HEK293 (cell line): ENCODE data around the gene MCTP1.

Experiments used
- CTCF ChIA-PET: fragments of 350-600 bp; formaldehyde crosslinking; extraction: SDS; loops from one replicate; lab custom pipeline; 2021; ENCODE audit warnings: antibody characterized with exemption; lab: Yijun Ruan, JAX
- POLR2A ChIA-PET: fragments of 300-600 bp; formaldehyde crosslinking; extraction: SDS; loops from one replicate; lab custom pipeline; 2020; ENCODE audit warnings: antibody characterized with exemption, inconsistent platforms; lab: Yijun Ruan, JAX
- H3K27ac ChIP-seq: fragments of 200-500 bp; sonication (Bioruptor generic); 2 replicates; pipeline ENCODE4 v1.5.1; 2014; ENCODE audit warnings: low read depth, low read length, control low read depth, inconsistent platforms; ENCODE audit errors: extremely low read depth
- H3K36me3 ChIP-seq, 2 experiments: fragments of 200-500 bp in 1 of 2; sonication (Bioruptor generic) in 1 of 2; 1 replicate in 1 of 2; 2 replicates in 1 of 2; pipeline ENCODE4 v1.5.1; 2014 to 2017; ENCODE audit warnings: inconsistent platforms in 2 of 2, low read length in 2 of 2; ENCODE audit not compliant: control insufficient read depth in 2 of 2, insufficient read depth in 1 of 2
- H3K4me1 ChIP-seq: fragments of 200-500 bp; sonication (Bioruptor generic); 2 replicates; pipeline ENCODE4 v1.5.1; 2014; ENCODE audit warnings: mild to moderate bottlenecking, low read length, inconsistent platforms; ENCODE audit not compliant: control insufficient read depth, insufficient read depth
- H3K4me3 ChIP-seq: 2 replicates; pipeline ENCODE4 v1.5.1; 2011; ENCODE audit warnings: low read depth, mild to moderate bottlenecking, control low read depth, low read length, moderate library complexity
- H3K9me3 ChIP-seq: fragments of 200-500 bp; sonication (Bioruptor generic); 2 replicates; pipeline ENCODE4 v1.5.1; 2014; ENCODE audit warnings: low read depth, low read length, inconsistent platforms; ENCODE audit not compliant: control insufficient read depth, insufficient read depth
- BCL11A ChIP-seq: fragments of 450-650 bp; formaldehyde crosslinking; IDR thresholded peaks from 2 replicates; pipeline ENCODE4 v1.5.1; 2016; ENCODE audit warnings: low read depth, missing biosample characterization, missing genetic modification characterization
- FEZF1 ChIP-seq: fragments of 450-650 bp; formaldehyde crosslinking; IDR thresholded peaks from 2 replicates; pipeline ENCODE4 v1.5.1; 2016; ENCODE audit warnings: missing biosample characterization, missing genetic modification characterization
- REST ChIP-seq: fragments of 450-650 bp; formaldehyde crosslinking; IDR thresholded peaks from 2 replicates; pipeline ENCODE4 v1.5.1; 2016; ENCODE audit warnings: missing biosample characterization, missing genetic modification characterization
- SCRT1 ChIP-seq: fragments of 450-650 bp; formaldehyde crosslinking; IDR thresholded peaks from 2 replicates; pipeline ENCODE4 v1.5.1; 2016; ENCODE audit warnings: missing biosample characterization, missing genetic modification characterization, borderline replicate concordance
- SP7 ChIP-seq: fragments of 450-650 bp; formaldehyde crosslinking; IDR thresholded peaks from 2 replicates; pipeline ENCODE4 v1.5.1; 2016; ENCODE audit warnings: missing biosample characterization, missing genetic modification characterization
- ZBTB10 ChIP-seq: fragments of 450-650 bp; formaldehyde crosslinking; IDR thresholded peaks from 2 replicates; pipeline ENCODE4 v1.5.1; 2016; ENCODE audit warnings: missing biosample characterization, missing genetic modification characterization
- ZNF114 ChIP-seq: fragments of 450-650 bp; formaldehyde crosslinking; IDR thresholded peaks from 2 replicates; pipeline ENCODE4 v1.5.0; 2017; ENCODE audit warnings: missing biosample characterization, missing genetic modification characterization
- ZNF19 ChIP-seq: fragments of 450-650 bp; formaldehyde crosslinking; IDR thresholded peaks from 2 replicates; pipeline ENCODE4; 2016; ENCODE audit warnings: missing biosample characterization, missing genetic modification characterization, low read depth
- ZNF274 ChIP-seq, 2 experiments: fragments of 200-500 bp in 1 of 2; fragments of 450-650 bp in 1 of 2; sonication (Bioruptor generic) in 1 of 2; formaldehyde crosslinking in 1 of 2; IDR thresholded peaks; 2 replicates each; pipeline versions ENCODE4 v1.5.1 to v1.6.1; 2014 to 2016; ENCODE audit warnings: borderline replicate concordance in 1 of 2, inconsistent platforms in 1 of 2, low read length in 1 of 2, missing biosample characterization in 1 of 2, missing genetic modification characterization in 1 of 2
- ZNF324 ChIP-seq: fragments of 450-650 bp; formaldehyde crosslinking; IDR thresholded peaks from 2 replicates; pipeline ENCODE4 v1.5.1; 2016; ENCODE audit warnings: missing biosample characterization, missing genetic modification characterization
- ZNF449 ChIP-seq: fragments of 450-650 bp; formaldehyde crosslinking; IDR thresholded peaks from 2 replicates; pipeline ENCODE4 v1.5.1; 2017; ENCODE audit warnings: missing biosample characterization, mild to moderate bottlenecking, missing genetic modification characterization, moderate library complexity
- ZNF529 ChIP-seq: fragments of 450-650 bp; formaldehyde crosslinking; IDR thresholded peaks from 2 replicates; pipeline ENCODE4 v1.5.1; 2017; ENCODE audit warnings: missing genetic modification characterization, missing biosample characterization; ENCODE audit not compliant: insufficient replicate concordance
- ZNF544 ChIP-seq: fragments of 450-650 bp; formaldehyde crosslinking; IDR thresholded peaks from 2 replicates; pipeline ENCODE4 v1.5.0; 2017; ENCODE audit warnings: missing biosample characterization, missing genetic modification characterization
- ZNF548 ChIP-seq: fragments of 450-650 bp; formaldehyde crosslinking; IDR thresholded peaks from 2 replicates; pipeline ENCODE4 v1.5.1; 2016; ENCODE audit warnings: missing biosample characterization, missing genetic modification characterization
- ZNF664 ChIP-seq: fragments of 450-650 bp; formaldehyde crosslinking; IDR thresholded peaks from 2 replicates; pipeline ENCODE4 v1.5.1; 2016; ENCODE audit warnings: missing biosample characterization, missing genetic modification characterization
- ZNF707 ChIP-seq: fragments of 450-650 bp; formaldehyde crosslinking; IDR thresholded peaks from 2 replicates; pipeline ENCODE4 v1.5.1; 2016; ENCODE audit warnings: missing biosample characterization, missing genetic modification characterization

MCTP1 gene

GRCh38 chr5:95327211-95327610, 42.3 kb upstream of the MCTP1 start:
- H3K36me3 ChIP-seq, result no peaks in the 10 kb centered on the region
- H3K9me3 ChIP-seq, result no peaks in the 10 kb centered on the region
- no peaks in the 10 kb centered on the region for H3K4me1 ChIP-seq
- H3K4me3 ChIP-seq, result no peak overlapping the region
- TF ChIP-seq SP7 (tag by site-specific recombination), result no peak
- no peak for TF ChIP-seq ZNF114 (tag by site-specific recombination)
- no peak for TF ChIP-seq ZNF19 (tag by site-specific recombination)
- no peak for TF ChIP-seq ZNF707
- TF ChIP-seq SCRT1, result no peak
- TF ChIP-seq ZNF274 (IDR thresholded peaks at IDR 0.05; ENCODE audit: low read length), result no peak
- TF ChIP-seq ZNF274 (tag by site-specific recombination; IDR thresholded peaks at IDR 0.05; ENCODE audit: borderline replicate concordance), result no peak
- ChIA-PET CTCF (no interaction called here), POLR2A (no interaction called here)
- no peak overlapping the region for H3K27ac ChIP-seq

GRCh38 chr5:95317687-95318086, 32.8 kb upstream of the MCTP1 start:
- Histone ChIP-seq H3K4me1 (no peaks in the 10 kb centered on the region), H3K27ac (no peak overlapping the region), H3K4me3 (no peak overlapping the region), H3K9me3 (no peaks in the 10 kb centered on the region), H3K36me3 (no peaks in the 10 kb centered on the region)
- POLR2A ChIA-PET, result no interaction called here
- TF ChIP-seq FEZF1 (tag by site-specific recombination) (no peak), ZNF544 (tag by site-specific recombination) (no peak), BCL11A (tag by site-specific recombination) (no peak), ZNF324 (tag by site-specific recombination) (no peak), ZNF529 (tag by site-specific recombination) (no peak), ZNF274 (IDR thresholded peaks at IDR 0.05; ENCODE audit: low read length) (no peak), ZNF274 (tag by site-specific recombination; IDR thresholded peaks at IDR 0.05; ENCODE audit: borderline replicate concordance) (no peak), REST (tag by site-specific recombination) (no peak), ZNF449 (tag by site-specific recombination) (no peak), ZNF664 (tag by site-specific recombination) (no peak)
- CTCF ChIA-PET, result interaction anchor here (0.6 to 0.7 kb wide), 2 partner anchors 33 to 1097 kb away, joined by 3 read pairs; no protein-coding TSS in a partner anchor

GRCh38 chr5:95317085-95317484, 32.2 kb upstream of the MCTP1 start:
- CTCF ChIA-PET, result no interaction called here

More at GRCh38 chr5:95317085-95317484, 32.2 kb upstream of the MCTP1 start:
- POLR2A ChIA-PET, result no interaction called here
- no peak for TF ChIP-seq ZNF449 (tag by site-specific recombination)
- TF ChIP-seq ZBTB10 (tag by site-specific recombination), result no peak
- TF ChIP-seq ZNF548, result no peak
- no peak overlapping the region for H3K4me3 ChIP-seq
- H3K27ac ChIP-seq, result no peak overlapping the region
- H3K9me3 ChIP-seq, result no peaks in the 10 kb centered on the region
- no peaks in the 10 kb centered on the region for H3K36me3 ChIP-seq
- no peaks in the 10 kb centered on the region for H3K4me1 ChIP-seq
